ENCODE data around the gene SNX19. TPM values are rescaled to one million over a fixed set of nuclear protein-coding genes. Genes with fewer than 3 reads are reported as not detected.

SNX19 gene
- total RNA-seq, 1 experiment from 2014 or later: 34.4 TPM

GRCh38 chr11:130850185-130850944 is 65.9 kb downstream of the SNX19 start:
- Histone ChIP-seq H2BK15ac (ENCODE audit: low read depth, low read length) (no peak overlapping the region), H4K8ac (replicated peaks; ENCODE audit: insufficient read length, low read depth, low read length) (no peak overlapping the region), H3K4me2 (ENCODE audit: insufficient read depth, insufficient read length, low read length) (no peak overlapping the region), H3K4ac (ENCODE audit: low read depth, low read length) (no peak overlapping the region), H2BK20ac (ENCODE audit: low read depth, low read length, poor library complexity, severe bottlenecking) (no peak overlapping the region), H4K91ac (ENCODE audit: insufficient read length, low read depth, low read length) (no peak overlapping the region), H3K79me2 (ENCODE audit: insufficient read depth, low read length) (no peaks in the 10 kb centered on the region), H3K56ac (ENCODE audit: insufficient read length, low read depth, low read length) (no peak overlapping the region), H3K18ac (ENCODE audit: insufficient read length, low read depth, low read length) (no peak overlapping the region), H3K23ac (ENCODE audit: insufficient read length, low read depth, low read length) (no peak overlapping the region), H2BK120ac (ENCODE audit: low read depth, low read length, poor library complexity, severe bottlenecking) (no peak overlapping the region), H2BK12ac (ENCODE audit: insufficient read length, low read depth, low read length) (no peak overlapping the region), H3K23me2 (ENCODE audit: insufficient read length, low read depth, low read length, poor library complexity, severe bottlenecking) (no peaks in the 10 kb centered on the region), H3K9me3 (ENCODE audit: control insufficient read depth, low read depth, low read length) (no peaks in the 10 kb centered on the region), H3T11ph (ENCODE audit: low read length) (no peak overlapping the region), H4K20me1 (ENCODE audit: control insufficient read depth, insufficient read depth, insufficient read length) (no peaks in the 10 kb centered on the region), H3K27ac (ENCODE audit: insufficient read length, low read depth, low read length) (no peak overlapping the region), H3K9ac (ENCODE audit: extremely low read depth, insufficient read length, low read length) (no peak overlapping the region), H2BK5ac (ENCODE audit: insufficient read length, low read length) (no peak overlapping the region), H2AFZ (ENCODE audit: low read length) (no peak overlapping the region), H3K14ac (ENCODE audit: insufficient read depth, low read length) (no peak overlapping the region), H3K4me1 (ENCODE audit: insufficient read depth, low read length) (no peaks in the 10 kb centered on the region), H3K79me1 (ENCODE audit: insufficient read depth, low read depth, low read length, poor library complexity, severe bottlenecking) (no peaks in the 10 kb centered on the region), H4K5ac (ENCODE audit: insufficient read length, low read depth, low read length) (no peak overlapping the region), H3K27me3 (ENCODE audit: insufficient read depth, low read length) (no peaks in the 10 kb centered on the region), H2AK5ac (ENCODE audit: insufficient read length, low read length) (no peak overlapping the region)
- H3K4me1 Mint-ChIP-seq: no peaks in the 10 kb centered on the region
- H3K36me3 Mint-ChIP-seq (ENCODE audit: insufficient read depth in 1 of 3, low read depth in 3 of 3): no peaks in the 10 kb centered on the region
- peaks cover 3 to 7% of the 10 kb centered on the region in 2 experiments; a peak in 2 of 5 replicates for H3K9me3 Mint-ChIP-seq
- DNase-seq: no peak
- H3K27ac Mint-ChIP-seq: no peak overlapping the region
- H3K27me3 Mint-ChIP-seq (ENCODE audit: low read depth): peaks cover 12% of the 10 kb centered on the region
- H3K4me3 Mint-ChIP-seq: no peak overlapping the region
- WGBS (ENCODE audit: extremely low coverage, insufficient read length, low lambda C conversion rate): no CpG with 5 or more reads among the region's 6 CpGs
- no peak for TF ChIP-seq CTCF (conservative IDR thresholded peaks at IDR 0.05)

Data from H9 (cell line).